RKO (cell line): ENCODE results near the gene ACTR5.

ENCODE experiments used
- DNase-seq: peaks from one replicate; pipeline ENCODE4 v3.0.0-alpha.2; 2016; ENCODE audit warnings: low spot score

The ACTR5 gene

GRCh38 chr20:38728911-38729642 lies 19.2 kb upstream of the ACTR5 start:
- no peak for DNase-seq

- no peak for DNase-seq
Observed at GRCh38 chr20:38729767-38730166, 18.5 kb upstream of the ACTR5 start.

GRCh38 chr20:38730167-38730988 lies 17.9 kb upstream of the ACTR5 start:
- DNase-seq = no peak

GRCh38 chr20:38730989-38731737 lies 17.1 kb upstream of the ACTR5 start:
- peak; percentile 86 for DNase-seq

- DNase-seq = no peak
Observed at GRCh38 chr20:38731738-38732113, 16.5 kb upstream of the ACTR5 start.

- DNase-seq = no peak
Observed at GRCh38 chr20:38732981-38733380, 15.3 kb upstream of the ACTR5 start.

GRCh38 chr20:38735172-38735571 lies 13.1 kb upstream of the ACTR5 start:
- DNase-seq = no peak

GRCh38 chr20:38737887-38738286 lies 10.4 kb upstream of the ACTR5 start:
- DNase-seq = no peak

- DNase-seq = no peak
Observed at GRCh38 chr20:38745757-38746156, 2.5 kb upstream of the ACTR5 start.

- no peak for DNase-seq
Observed at GRCh38 chr20:38747495-38748096, 664 bp upstream of the ACTR5 start.

- DNase-seq = peak; percentile 28
Observed at GRCh38 chr20:38748861-38749149, 545 bp downstream of the ACTR5 start.

GRCh38 chr20:38751360-38751976 lies 3.2 kb downstream of the ACTR5 start:
- peak; percentile 72 for DNase-seq

- DNase-seq = no peak
Observed at GRCh38 chr20:38752029-38752428, 3.8 kb downstream of the ACTR5 start.

GRCh38 chr20:38754924-38755323 lies 6.7 kb downstream of the ACTR5 start:
- DNase-seq = no peak

- DNase-seq = no peak
Observed at GRCh38 chr20:38755324-38755910, 7.2 kb downstream of the ACTR5 start.

GRCh38 chr20:38757145-38757775 lies 9.0 kb downstream of the ACTR5 start:
- DNase-seq = no peak

GRCh38 chr20:38759106-38759505 lies 10.8 kb downstream of the ACTR5 start:
- no peak for DNase-seq

GRCh38 chr20:38760978-38761377 lies 12.7 kb downstream of the ACTR5 start:
- DNase-seq = no peak

- no peak for DNase-seq
Observed at GRCh38 chr20:38762174-38762573, 13.9 kb downstream of the ACTR5 start.

- no peak for DNase-seq
Observed at GRCh38 chr20:38763616-38764015, 15.4 kb downstream of the ACTR5 start.
